SK-N-DZ (cell line): ENCODE measurements around the gene MAN2B1. TPM values are rescaled to one million over a fixed set of nuclear protein-coding genes. Genes with fewer than 3 reads are reported as not detected.
"Not testable (repeated sequence)": the region's sequence is repeated elsewhere in the genome, so short reads cannot be mapped to it uniquely, and the experiment has no call there.

Source experiments
- DNase-seq: peaks from one replicate; pipeline ENCODE4 v3.0.0-alpha.2; 2015; ENCODE audit warnings: low spot score
- polyA plus RNA-seq, 2 experiments: library from polyadenylated mRNA; depleted of rRNA; stranded (reverse); fragments of >200 nt; gene quantifications; 2 replicates each; pipeline ENCODE4 v1.2.3, GENCODE V29; 2014

The MAN2B1 gene
- polyA plus RNA-seq (2014; cell fraction: cytosol; rRNA removed), result 39.2 and 43.2 TPM in 2 replicates
- polyA plus RNA-seq (2014; cell fraction: nucleus; rRNA removed), result 30.1 and 57.5 TPM in 2 replicates

DNA sequence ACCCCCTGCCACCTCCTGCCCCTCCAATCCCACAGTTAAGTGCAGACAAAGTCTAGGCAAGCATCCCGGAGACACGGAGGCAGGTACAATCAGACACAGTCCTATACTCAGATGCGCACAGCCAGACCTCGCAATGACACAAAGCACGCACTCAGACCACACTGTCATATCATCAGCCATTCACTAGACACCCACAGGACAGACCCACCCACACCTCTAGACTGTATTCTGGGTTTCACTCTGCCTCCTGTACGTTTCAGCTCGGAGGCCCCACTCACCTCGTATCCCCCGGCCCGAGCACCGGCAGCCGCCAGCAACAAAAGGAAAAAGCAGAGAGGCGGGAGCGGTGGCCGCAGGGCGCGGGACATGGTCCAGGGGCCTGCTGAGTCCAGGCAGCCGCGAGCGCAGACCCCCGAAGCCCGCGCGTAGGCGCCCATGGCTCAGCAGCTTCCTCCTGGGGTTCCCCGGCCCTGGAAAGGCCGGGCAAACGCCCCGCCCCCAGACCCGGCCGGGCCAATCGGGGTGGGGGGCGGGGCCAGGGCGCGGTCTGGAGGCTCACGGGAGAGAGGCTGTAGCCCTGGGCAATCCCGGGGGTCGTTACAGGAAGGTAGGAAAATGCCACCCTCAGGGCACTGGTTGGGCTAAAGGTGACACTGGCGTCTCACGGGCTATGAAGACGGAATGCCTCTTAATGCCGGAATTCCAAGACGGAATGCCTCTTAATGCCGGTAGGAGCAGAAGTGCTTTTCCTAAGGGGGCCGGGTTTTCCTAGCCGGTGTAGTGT lies at the start of gene MAN2B1, which contains the start of gene WDR83:
TSS of gene MAN2B1 (minus strand) at position 478 of the 784 bp plus-strand sequence. CDS start at position 437, 41 bp downstream.
TSS of gene WDR83 (plus strand) at position 543 of the 784 bp plus-strand sequence. CDS start 2,984 bp downstream, outside the sequence.
- peak; percentile 74 for DNase-seq

DNA sequence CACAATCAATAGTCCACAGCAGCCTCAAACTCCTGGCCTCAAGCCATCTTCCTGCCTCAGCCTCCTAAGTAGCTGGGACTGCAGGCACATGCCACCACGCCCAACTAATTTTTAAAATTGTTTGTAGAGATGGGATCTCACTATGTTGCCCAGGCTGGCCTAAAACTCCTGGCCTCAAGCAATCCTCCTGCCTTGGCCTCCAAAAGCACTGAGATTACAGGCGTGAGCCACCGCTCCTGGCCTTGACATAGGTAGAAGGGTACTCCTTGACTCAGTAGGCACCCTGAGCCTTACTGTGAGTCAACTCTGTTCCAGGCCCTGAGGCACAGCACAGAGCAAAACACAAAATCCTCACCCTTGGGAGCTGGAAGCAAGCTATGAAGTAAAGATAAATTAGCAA lies 49.4 kb upstream of the MAN2B1 start:
- no peak for DNase-seq

DNA sequence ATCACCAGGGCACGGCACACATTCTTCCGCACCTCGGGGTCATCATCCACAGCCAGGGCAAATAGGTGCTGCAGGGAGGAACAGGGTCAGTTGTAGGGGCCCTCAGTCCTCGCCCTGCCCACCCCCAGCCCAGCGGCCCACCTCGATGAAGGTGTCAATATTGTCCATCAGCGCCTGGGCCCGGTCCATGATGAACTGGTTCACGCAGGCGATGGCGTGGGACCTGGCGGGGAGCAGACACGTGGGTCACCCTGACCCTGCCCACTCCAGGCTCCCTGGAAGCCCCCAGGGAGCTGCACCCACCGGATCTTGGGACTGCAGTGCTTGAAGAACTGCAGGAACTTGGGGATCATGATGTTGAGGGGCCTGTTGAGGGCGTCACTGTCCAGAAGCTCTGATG lies 48.6 kb upstream of the MAN2B1 start:
- DNase-seq, result no peak

DNA sequence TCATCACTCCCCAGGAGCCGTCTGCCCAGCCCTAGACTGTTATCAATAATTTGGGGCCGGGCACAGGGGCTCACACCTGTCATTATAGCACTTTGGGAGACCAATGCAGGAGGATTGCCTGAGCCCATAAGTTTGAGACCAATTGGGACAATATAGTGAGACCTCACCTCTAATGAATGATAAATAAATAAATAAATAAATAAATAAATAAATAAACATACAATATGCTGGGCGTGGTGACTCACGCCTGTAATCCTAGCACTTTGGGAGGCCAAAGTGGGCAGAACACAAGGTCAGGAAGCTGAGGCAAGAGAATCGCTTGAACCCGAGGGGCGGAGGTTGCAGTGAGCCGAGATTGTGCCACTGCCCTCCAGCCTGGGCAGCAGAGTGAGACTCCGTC lies 46.8 kb upstream of the MAN2B1 start:
- not testable (repeated sequence) for DNase-seq

DNA sequence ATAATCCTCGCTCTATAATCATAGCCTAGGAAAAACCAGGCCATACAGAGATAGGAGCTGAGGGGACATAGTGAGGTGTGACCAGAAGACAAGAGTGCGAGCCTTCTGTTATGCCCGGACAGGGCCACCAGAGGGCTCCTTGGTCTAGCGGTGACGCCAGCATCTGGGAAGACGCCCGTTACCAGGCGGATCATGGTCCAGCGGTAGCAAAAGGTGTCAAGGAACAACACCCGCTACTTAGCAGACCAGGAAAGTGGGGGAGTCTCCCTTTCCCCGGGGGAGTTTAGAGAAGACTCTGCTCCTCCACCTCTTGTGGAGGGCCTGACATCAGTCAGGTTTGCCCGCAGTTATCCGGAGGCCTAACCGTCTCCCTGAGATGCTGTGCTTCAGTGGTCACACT lies 45.5 kb upstream of the MAN2B1 start:
- not testable (repeated sequence) for DNase-seq

DNA sequence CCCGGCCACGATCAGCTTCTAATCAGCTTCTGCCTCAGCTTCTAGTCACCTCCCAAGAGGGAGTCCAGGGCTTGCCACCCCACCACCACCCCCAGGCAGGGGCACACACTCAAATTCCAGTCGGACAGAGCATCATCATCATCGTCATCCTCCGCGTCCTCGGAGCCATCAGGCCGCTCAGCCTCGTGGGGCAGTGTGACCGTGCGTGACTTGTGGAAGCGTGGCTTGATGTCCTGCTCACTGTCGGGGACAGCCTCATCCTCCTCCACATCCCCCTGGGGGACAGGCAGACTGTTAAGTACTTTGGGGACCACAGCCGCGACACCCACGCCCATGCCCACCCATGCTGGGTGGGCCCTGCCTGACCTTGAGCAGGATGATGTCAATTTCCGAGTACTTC lies 44.6 kb upstream of the MAN2B1 start:
- DNase-seq, result no peak

DNA sequence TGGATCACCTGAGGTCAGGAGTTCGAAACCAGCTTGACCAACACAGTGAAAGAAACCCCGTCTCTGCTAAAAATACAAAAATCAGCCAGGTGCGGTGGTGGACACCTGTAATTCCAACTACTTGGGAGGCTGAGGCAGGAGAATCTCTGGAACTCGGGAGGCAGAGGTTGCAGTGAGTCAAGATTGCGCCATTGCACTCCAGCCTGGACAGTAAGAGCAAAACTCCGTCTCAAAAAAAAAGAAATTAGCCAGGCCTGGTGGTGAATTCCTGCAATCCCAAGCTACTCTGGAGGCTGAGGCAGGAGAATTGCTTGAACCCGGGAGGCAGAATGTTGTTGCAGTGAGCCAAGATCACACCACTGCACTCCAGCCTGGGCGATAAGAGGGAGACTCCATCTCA lies 42.1 kb upstream of the MAN2B1 start:
- DNase-seq, result no peak

DNA sequence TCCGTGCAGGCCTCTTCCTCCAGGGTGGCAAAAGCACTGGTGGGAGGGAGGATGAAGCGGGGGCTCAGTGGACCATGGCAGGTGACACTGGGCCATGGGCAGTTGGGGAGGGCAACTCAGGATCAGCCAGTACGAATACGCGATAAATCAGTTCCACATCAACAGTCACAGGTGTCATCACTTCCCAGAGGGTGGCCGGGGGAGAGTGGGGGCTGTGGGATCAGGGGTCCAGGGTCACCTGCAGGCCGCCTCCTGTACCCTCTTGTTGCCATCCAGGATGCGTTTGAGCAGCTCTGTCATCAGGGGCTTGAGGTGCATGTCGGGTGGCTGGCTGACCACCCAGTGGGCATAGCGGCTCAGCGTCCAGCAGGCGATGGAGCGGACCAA lies 39.8 kb upstream of the MAN2B1 start:
- DNase-seq, result no peak

DNA sequence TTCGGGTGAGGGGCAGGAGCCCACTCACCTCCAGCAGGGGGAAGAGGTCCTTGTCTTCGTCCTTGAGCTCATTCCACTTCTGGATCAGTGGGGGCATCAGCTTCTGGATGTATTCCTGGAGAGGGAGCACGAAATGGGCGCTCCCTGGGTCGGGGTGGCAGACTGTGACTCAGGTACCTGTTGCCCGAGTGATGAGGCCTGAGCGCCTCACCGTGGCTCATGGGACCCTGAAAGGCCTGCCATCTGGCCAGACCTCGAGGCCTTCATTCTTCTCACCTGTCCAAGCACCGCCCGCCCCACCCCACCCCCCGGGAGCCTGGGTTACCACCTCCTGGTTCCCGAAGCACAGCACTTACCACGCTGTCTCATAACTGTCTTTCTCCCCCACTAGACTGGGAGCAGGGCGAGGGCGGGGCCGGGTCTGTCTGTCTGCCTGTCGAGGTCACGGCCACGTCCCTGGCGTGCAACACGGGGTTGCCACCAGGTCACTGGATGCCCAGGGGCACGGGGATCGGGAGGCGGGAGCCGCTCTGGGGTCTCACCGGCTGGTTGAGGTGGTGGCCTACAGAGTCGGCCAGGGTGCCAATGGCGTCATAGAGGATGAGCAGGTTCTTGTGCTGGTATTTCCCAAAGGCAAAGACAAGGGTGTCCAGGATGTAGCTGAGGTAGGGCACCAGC lies 39.3 kb upstream of the MAN2B1 start:
- no peak for DNase-seq

DNA sequence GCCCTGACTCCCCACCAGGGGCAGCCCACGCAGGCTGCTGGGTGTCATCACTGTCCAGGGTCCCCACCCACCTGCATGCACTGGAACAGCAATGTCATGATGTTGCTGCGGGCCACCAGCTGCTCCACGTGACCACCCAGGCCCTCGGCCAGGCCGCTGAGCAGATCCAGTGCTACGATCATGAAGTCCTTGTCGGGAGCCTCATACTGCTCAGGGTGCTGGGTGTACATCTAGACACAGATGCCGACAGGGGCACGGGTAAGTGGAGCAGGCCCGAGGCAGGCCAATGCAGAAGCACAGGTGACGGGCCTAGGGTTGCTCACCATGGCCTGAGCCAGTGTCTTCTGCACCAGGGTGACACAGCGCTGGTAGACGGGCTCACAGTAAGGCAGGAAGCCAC lies 38.6 kb upstream of the MAN2B1 start:
- DNase-seq, result no peak

DNA sequence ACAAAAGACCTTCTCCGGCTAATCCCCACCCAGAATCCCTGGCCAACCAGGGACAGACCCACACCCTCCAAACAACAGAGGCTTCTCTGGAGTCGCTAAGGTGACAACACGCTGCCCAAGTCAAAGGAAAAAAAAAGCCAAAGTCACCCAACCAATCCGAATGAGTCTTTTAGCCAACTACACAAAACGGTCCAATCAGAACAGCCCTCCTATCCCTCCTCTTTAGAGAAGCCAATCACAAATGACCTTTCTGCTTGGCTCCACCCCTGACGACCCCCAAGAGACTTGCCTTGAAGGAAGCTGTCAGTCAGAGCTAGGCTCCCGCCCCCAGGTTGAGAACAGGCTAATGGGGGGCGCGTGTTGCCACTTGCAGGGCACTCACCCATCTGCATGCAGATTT lies 36.5 kb upstream of the MAN2B1 start:
- DNase-seq, result peak; percentile 84

DNA sequence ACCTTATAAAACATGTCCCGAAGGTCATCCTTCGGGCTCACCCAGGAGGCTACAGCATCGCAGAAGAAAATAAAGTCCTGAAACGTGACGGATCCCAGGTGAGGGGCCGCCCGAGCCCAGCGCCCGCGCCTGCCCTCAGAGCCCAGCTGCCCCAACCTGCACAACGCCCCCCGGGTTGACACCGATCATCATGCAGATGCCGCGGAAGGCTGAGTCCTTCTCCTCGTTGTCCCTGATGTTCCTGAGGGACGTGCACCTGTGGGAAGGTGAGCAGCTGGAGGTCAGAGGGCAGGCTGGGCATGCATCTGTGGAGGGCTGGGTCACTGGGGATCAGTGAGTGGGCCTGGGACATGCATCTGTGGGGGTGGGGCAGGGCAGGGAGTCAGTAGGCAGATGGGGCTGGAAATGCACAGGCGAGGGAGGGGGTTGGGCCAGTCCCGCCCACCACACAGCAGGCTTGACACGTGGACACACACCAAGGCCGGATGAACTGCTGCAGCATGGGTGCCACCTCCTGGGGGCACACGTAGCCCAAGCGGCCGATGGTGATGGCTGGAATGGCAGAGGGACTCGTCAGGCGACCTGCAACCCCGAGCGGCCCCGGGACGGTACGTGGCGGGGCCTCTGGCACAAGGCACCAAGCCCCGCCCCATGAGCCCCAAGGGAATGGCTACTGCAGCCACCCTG lies 35.2 kb upstream of the MAN2B1 start:
- no peak for DNase-seq

DNA sequence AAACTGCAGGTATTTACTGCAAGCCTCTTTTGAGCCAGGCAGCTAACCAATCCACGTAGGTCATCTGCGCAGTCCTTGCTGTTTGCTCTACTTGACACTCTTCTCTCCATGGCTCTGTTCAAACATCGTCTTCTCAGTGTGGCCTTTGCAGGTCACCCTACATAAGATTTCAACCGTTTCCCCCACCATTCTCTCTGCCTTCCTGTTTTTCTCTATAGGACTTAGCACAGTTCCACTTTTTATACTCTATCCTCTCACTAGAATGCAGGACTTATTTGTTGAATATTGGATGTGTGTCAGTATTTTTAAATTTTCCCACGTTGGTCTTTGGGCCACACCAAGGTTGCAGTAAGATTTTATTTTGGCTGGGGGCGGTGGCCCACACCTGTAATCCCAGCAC lies 31.6 kb upstream of the MAN2B1 start:
- DNase-seq, result no peak

DNA sequence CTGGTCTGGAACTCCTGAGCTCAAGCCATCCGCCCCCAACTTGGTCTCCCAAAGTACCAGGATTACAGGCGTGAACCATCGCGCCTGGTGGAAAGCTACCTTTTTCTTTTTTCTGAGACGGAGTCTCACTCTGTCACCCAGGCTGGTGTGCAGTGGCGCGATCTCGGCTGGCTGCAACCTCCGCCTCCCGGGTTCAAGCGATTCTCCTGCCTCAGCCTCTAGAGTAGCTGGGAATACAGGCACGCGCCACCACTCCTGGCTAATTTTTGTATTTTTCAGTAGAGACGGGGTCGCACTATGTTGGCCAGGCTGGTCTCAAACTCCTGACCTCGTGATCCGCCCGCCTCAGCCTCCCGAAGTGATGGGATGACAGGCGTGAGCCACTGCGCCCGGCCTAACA lies 30.9 kb upstream of the MAN2B1 start:
- not testable (repeated sequence) for DNase-seq

DNA sequence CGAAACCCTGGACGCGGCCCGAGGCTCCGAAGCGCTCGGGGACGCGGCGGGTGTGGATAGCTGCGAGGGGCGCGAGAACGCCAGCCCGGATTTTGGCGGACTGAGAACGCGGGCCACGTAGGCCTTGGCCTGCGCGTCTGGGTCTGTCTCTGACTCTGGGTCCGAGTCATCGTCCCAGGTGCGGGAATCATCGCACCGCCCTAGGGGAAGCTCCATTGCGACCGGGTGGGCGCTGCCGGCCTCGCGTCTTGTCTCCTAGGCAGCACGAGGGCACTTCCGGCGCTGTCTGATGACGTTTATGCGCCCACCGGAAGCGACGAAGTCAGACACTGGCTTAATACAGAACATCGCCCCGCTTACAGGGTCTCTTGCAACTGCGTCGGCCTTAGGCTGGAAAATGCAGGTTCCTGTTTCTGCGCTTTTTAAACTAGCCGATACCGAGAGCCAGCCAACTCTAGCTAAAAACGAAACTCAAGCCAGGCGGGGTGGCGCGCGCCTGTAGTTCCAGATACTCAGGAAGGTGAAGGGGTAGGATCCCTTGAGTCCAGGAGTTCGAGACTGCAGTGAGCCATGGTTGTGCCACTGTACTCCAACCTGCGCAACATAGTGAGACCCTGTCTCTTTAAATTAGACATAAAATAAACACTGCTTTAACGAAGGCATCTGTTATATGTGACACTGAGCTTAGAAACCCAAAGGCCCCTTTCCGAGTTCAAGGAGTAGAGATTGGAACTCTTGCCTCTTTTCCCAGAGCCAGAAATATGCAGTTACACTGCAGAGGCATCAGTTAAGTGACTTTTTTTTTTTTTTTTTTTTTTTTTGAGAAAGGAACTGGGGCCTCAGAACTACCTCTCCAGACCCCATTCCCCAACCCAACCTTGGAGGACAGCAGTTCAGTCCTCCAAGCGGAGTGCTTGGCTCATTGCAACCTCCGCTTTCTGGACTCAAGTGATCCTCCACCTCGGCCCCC lies 30.1 kb upstream of the MAN2B1 start, which contains the start of gene FBXW9:
TSS of gene FBXW9 (minus strand) at position 266 of the 970 bp plus-strand sequence. CDS start at position 216, 50 bp downstream.
- DNase-seq, result peak; percentile 95

DNA sequence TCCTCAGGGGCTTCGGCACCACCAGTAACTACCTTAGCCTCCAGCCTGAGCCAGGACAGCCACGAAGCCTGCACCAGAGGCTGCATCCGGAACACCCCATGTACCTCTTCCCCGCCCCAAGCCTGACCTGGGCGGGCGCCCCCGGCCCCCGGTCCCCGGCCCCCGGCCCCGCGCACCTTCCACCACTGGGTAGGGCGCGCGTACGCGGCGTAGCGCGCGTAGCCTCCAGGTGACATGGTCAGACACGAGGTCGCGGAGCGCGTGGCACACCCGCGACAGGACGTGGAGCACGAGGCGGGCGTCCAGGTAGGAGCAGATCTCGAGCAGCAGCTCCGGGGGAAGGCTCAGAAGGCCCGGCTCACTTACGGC lies 29.4 kb upstream of the MAN2B1 start:
- no peak for DNase-seq

DNA sequence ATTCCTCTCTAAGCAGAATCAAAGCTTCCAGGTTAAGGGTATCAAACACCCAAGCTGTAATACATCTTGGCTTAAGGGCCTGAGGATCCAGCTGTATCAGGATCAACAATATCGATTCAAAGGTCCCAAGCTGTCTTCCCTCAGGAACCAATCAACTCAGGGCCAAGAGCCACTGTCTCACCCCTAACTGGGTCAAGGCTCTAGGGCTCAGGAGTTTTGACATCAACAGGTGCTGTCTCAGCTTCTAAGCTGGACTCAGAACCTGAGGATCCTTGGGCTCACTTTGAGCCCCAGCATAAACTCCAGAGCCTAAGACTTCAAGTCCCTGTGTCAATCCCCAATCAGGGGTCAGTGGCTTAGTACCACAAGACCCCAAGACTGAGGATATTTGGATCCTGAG lies 29.0 kb upstream of the MAN2B1 start:
- DNase-seq, result no peak

DNA sequence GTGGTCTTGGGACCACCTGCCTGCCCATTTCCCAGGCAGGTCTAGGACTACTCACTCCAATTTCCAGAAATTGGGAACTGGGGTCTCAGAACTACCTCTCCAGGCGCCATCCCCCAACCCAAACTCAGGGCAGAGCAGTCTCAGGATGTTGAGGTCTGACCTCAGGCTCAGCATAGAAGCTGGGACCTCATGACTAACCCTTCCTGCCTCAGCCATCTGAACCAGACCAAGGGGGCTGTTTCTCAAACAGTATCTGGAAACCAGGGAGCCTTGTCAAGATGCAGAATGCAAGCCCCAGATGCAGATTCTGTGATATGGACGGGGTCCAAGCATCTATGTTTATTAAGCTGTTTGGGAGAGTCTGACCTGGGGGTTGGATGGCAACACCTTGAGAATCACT lies 28.6 kb upstream of the MAN2B1 start:
- no peak for DNase-seq

DNA sequence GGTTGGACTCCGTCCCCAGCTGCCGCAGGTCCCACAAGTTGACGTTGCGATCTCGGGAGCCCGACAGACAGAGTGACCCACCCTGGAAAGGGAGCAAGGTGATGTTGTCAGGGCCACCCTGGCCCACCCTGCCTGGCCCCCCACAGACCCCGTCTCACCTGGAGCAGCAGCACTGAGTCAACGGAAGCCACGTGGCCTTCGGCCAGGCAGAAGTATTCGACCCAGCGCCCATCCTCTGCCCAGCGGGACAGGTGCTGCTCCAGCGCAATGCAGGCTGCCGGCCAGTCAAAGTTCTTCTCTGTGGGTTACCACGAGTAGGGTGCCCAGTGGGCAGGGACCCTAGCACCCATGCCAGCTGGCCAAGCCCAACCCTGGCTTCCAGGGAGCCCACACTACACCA lies 28.1 kb upstream of the MAN2B1 start:
- no peak for DNase-seq

DNA sequence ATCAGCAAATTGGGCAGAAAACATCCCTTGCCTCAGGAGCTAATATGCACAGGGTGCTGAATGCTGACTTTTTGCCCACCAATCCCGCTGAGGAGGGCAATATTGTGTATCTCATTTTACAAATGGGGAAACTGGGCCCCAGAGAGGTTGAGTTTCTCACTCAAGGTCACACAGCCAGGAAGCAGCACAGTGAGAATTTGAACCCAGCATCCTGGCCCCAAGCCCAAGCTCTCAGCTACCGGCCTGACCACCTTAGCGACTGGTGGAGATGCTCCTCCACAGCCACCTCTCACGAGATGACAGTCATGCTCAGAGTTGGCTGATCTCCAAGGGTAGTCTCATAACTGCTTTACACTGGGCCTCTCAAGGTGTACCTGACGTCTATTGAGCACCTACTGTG lies 26.4 kb upstream of the MAN2B1 start:
- DNase-seq, result no peak
